Epithelial cell of esophagus (primary cell): Measurements from ENCODE around the gene MAGT1.
"Not testable (repeated sequence)": the region's sequence is repeated elsewhere in the genome, so short reads cannot be mapped to it uniquely, and the experiment has no call there.

ENCODE experiments used
- DNase-seq: peaks from one replicate; pipeline ENCODE4 v3.0.0; 2010; ENCODE audit warnings: low read depth
- H3K4me3 ChIP-seq: 2 replicates; pipeline ENCODE4 v1.5.1; 2011; ENCODE audit warnings: mild to moderate bottlenecking, low read length, control low read depth
- TF ChIP-seq, protein P1 (sequence below): IDR thresholded peaks from 2 replicates; pipeline ENCODE4 v1.5.1; 2011; ENCODE audit warnings: low read depth, mild to moderate bottlenecking, low read length, control low read depth, inconsistent platforms; ENCODE audit not compliant: insufficient read depth; ENCODE audit errors: missing control alignments

The MAGT1 gene

DNA sequence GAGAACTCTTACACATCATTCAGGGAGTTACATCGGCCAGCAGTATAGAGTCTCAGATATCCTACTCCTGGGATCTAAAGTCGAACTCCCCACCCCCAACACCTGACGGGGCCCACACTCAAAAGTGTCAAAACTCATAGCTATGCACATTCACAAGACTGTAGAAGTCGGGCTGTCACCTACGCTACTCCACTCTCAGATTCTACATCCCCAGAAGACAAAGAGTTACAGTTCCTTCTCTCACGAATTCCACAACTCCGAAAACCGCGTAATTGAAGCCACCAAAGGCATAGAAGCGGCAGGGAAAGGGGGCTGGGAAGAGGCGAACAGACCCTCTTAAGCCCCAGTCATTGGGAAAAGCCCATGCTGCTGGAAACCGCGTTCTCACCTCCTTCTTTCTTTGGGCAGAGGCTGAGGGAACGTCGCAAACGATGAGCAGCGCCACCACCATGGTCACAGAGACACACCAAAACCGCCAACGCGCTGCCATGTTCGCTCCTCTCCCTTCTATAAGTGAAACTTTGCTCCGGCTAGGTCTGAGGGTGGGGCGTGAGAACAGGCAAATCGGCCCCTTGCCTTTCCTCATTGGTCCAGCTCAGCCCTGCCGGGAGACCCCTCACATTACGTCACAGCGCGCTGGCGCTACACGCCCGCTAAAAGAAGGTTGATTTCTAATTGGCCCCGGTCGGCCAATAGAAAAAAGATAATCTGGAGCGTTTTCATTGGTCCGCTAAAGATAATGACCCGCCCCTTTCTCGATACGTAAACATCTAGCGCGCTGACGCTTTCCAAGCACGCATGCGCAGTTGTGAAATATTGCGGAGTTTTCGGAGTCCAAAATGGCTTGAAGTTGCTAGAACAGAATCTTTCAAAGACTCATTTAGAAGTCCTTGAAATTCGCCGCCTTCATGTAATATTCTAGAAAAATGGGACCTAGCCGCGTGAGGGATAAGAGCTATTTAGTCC is at the start of gene MAGT1:
Gene MAGT1 (minus strand): TSS at position 515 of the 966 bp plus-strand sequence. CDS start 25 bp downstream, at position 490.
- TF ChIP-seq, protein P1, sequence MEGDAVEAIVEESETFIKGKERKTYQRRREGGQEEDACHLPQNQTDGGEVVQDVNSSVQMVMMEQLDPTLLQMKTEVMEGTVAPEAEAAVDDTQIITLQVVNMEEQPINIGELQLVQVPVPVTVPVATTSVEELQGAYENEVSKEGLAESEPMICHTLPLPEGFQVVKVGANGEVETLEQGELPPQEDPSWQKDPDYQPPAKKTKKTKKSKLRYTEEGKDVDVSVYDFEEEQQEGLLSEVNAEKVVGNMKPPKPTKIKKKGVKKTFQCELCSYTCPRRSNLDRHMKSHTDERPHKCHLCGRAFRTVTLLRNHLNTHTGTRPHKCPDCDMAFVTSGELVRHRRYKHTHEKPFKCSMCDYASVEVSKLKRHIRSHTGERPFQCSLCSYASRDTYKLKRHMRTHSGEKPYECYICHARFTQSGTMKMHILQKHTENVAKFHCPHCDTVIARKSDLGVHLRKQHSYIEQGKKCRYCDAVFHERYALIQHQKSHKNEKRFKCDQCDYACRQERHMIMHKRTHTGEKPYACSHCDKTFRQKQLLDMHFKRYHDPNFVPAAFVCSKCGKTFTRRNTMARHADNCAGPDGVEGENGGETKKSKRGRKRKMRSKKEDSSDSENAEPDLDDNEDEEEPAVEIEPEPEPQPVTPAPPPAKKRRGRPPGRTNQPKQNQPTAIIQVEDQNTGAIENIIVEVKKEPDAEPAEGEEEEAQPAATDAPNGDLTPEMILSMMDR: no peak
- peak; percentile 96 for DNase-seq
- peak within 1 kb of the TSS; percentile 86 for H3K4me3 ChIP-seq

DNA sequence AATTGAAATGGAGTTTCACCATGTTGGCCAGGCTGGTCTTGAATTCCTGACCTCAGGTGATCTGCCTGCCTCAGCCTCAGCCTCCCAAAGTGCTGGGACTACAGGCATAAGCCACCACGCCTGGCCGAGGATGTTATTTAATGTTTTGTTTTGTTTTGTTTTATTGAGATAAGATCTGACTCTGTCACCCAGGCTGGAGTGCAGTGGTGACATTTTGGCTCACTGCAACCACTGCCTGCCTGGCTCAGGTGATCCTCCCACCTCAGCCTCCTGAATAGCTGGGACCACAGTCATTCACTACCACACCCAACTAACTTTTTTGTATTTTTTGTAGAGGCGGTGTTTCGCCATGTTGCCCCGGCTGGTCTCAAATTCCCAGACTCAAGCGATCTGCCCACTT is 49.8 kb upstream of the MAGT1 start:
- not testable (repeated sequence) for H3K4me3 ChIP-seq, DNase-seq

DNA sequence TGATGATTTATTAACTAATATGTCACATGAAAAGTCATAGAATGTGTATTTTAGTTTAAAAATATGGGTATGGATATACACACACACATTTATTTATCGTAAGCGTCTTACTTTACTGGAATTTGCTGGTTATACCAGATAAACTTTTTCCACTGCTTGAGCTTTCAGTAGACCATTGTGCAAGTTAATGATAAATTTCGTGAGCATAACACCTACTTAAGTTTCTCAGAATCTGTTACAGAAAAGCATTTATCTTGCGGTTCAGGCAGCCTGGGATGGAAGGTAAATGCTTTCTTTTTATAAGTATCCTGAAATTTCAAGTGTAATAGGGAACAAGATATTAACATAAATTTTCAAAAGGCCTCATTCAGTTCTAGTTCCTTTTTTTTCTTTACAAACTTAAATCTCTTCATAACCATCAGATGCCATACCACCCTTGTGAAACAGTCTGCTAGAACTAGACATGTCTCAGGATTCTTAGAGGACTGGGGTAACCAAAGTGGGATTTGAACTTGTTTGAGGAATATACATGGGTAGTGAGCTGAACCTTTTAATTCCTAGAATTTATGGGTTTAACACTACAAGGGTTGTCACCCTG is 42.9 kb upstream of the MAGT1 start:
- TF ChIP-seq, protein P1: no peak
- no peak overlapping the region for H3K4me3 ChIP-seq
- DNase-seq: no peak

DNA sequence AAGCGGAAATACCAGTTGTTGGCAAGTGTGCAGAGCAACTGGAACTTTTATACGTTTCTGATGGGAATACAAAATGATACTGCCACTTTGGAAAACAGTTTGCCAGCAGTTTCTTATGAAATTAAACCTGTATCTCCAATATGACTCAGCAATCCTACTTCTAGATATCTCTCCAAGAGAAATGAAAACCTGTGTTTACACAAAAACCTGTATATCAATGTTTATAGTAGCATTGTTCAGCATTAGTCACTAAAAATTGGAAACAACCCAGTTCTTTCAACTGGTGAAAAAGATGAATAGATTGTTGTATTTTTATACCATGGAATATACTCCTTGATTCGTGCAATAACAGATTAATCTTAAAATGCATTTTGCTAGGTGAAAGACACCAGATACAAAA is 42.1 kb upstream of the MAGT1 start:
- H3K4me3 ChIP-seq: no peak overlapping the region
- TF ChIP-seq, protein P1: no peak
- peak; percentile 70 for DNase-seq

DNA sequence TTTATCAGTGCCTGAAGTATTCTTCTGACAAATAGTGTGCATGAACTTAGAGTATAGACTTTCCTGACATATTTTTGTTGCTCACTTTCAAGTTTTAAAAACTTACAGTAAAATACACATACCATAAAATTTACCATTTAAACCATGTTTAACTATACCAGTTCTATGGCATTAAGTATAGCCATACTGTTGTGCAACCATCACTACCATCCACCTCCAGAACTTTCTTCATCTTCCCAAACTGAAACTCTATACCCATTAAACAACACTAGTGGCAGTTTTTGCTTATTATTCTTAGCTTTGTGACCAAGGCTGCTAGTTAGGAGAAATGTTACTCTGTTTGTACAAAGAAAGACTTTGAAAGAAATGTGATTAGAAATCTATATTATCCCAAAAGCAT is 41.1 kb upstream of the MAGT1 start:
- no peak for DNase-seq
- TF ChIP-seq, protein P1: no peak
- H3K4me3 ChIP-seq: no peak overlapping the region

DNA sequence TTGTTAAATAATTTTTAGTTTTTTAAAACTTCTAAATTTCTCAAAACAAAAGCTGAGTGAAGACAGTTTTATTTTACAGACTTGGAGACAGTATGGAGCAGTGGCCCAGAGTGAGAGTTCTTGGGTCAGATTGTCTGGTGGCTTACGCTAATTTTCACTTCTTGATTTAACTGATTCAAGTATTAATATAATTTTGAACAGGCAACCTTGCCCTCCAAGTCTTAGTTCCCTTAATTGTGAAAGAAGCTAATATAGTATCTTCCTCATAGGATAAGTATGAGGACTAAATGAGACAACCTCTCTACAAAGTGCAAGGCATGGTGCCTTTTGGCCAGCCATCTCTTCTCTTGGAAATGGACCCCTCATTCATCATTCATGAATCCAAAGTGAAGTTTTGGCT is 40.7 kb upstream of the MAGT1 start:
- DNase-seq: no peak
- H3K4me3 ChIP-seq: no peak overlapping the region
- TF ChIP-seq, protein P1: no peak

DNA sequence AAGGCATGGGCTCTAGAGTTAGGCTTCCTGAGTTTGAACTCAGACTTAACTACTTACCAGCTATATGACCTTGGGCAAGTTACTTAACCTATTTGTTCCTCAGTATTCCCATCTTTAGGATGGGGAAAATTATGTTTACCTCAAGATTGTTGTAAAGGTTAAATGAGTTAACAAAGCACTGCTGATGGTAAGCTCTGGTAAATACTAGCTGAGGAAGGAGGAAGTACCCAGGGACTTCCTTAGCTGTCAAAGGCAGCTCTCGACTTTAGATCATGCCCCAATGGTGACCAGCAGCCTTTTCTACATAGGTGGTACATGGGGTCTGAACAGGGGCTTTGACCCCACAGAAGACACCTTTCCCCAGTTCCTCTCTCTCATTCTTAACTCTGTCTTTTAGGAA is 35.3 kb upstream of the MAGT1 start:
- TF ChIP-seq, protein P1: no peak
- no peak for DNase-seq
- H3K4me3 ChIP-seq: no peak overlapping the region
